Adrenal gland (tissue), 5 donors: Measurements from ENCODE around the gene CASP1.
"Not testable (repeated sequence)": the region's sequence is repeated elsewhere in the genome, so short reads cannot be mapped to it uniquely, and the experiment has no call there.

Source experiments
- CTCF ChIP-seq, 6 experiments: fragments of 450-650 bp in 4 of 6; fragments of 200-600 bp in 2 of 6; sonication (generic) in 1 of 6; IDR thresholded peaks; 1 replicate in 5 of 6; 2 replicates in 1 of 6; pipeline versions ENCODE4 v1.5.1 to v1.8.0; 2016 to 2021; ENCODE audit warnings: antibody characterized with exemption in 6 of 6, mild to moderate bottlenecking in 2 of 6, moderate library complexity in 1 of 6
- POLR2A ChIP-seq, 2 donors: fragments of 450-650 bp; IDR thresholded peaks; one replicate each; pipeline ENCODE4 v1.6.1; 2017; ENCODE audit warnings: antibody characterized with exemption in 2 of 2, mild to moderate bottlenecking in 2 of 2, moderate library complexity in 1 of 2
- donor health status: DM: no; HTN: no; CAD: no.

DNA sequence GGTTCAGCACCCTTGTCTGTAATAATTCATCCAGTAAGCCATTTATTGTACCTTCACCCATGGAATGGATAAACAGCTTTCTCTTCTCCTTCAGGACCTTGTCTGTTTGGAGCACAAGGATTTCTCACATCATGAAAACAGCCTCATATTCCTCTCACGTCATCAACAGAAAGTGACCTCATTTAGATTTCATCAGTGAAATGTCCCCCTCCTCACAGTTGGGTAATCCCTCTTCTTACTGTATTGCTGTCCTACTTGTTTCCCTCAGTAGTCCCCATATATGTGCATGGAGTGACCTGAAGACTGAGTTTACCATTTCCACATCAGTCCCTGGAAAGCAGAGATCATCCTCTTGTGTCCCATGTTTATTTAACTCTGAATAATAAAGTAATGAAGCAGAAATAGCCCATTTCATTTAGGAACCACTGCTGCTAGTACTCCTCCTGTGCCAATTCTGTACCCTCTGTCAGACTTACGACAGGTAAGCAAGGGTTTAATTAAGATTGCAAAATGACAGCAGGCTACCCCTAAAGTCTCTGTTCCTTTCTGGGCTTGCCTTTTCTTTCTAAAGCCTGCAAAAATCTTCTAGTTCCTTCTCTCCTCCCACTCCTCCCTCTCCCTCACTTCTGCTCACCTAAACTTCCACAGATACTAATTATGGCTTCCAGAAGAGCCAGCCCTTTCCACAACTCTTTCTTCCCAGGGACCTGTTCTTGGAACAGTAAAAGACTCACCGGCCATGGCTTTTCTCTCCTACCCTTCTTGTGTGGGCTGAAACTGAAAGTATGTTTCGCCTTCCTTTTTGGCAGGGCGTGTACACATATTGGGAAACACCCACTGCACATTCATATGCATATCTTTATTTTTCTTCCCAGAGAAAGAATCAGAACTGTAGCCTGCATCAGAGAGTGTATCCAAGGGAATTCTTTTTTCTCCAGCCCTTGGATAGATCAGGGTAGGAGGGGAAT lies 9.9 kb upstream of the CASP1 start, which contains the start of gene CARD16:
- TF ChIP-seq CTCF, POLR2A (IDR thresholded peaks at IDR 0.05): not testable (repeated sequence)
